NCI-H2171 (cell line): Measurements from ENCODE around the gene MRPL1.
"Not testable (repeated sequence)": the region's sequence is repeated elsewhere in the genome, so short reads cannot be mapped to it uniquely, and the experiment has no call there.

Experiments
- DNase-seq: peaks from one replicate; lab custom pipeline; 2025; lab: John Stamatoyannopoulos, UW

Gene MRPL1

DNA sequence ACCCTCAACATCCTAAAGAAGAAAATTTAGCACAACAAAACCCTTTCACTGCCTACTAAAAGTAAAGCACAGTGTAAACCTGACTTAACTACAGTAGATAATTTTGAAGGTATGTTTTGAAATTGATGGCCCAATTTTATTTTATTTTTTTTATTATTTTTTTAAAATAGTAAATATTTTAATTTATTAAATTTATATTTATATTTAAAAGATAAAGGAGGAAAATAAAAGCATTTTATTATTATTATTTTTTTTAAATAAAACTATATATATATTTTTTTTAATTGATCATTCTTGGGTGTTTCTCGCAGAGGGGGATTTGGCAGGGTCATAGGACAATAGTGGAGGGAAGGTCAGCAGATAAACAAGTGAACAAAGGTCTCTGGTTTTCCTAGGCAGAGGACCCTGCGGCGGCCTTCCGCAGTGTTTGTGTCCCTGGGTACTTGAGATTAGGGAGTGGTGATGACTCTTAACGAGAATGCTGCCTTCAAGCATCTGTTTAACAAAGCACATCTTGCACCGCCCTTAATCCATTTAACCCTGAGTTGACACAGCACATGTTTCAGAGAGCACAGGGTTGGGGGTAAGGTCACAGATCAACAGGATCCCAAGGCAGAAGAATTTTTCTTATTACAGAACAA, 120.4 kb downstream of the MRPL1 start:
- not testable (repeated sequence) for DNase-seq

DNA sequence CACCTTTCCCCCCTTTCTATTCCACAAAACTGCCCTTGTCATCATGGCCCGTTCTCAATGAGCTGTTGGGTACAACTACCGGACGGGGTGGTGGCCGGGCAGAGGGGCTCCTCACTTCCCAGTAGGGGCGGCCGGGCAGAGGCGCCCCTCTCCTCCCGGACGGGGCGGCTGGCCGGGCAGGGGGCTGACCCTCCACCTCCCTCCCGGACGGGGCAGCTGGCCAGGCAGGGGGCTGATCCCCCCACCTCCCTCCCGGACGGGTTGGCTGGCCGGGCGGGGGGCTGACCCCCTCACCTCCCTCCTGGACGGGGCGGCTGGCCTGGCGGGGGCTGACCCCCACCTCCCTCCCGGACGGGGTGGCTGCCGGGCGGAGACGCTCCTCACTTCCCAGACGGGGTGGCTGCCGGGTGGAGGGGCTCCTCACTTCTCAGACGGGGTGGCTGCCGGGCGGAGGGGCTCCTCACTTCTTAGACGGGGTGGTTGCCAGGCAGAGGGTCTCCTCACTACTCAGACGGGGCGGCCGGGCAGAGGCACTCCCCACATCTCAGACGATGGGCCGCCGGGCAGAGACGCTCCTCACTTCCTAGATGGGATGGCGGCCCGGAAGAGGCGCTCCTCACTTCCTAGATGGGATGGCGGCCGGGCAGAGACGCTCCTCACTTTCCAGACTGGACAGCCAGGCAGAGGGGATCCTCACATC, 121.1 kb downstream of the MRPL1 start:
- not testable (repeated sequence) for DNase-seq

DNA sequence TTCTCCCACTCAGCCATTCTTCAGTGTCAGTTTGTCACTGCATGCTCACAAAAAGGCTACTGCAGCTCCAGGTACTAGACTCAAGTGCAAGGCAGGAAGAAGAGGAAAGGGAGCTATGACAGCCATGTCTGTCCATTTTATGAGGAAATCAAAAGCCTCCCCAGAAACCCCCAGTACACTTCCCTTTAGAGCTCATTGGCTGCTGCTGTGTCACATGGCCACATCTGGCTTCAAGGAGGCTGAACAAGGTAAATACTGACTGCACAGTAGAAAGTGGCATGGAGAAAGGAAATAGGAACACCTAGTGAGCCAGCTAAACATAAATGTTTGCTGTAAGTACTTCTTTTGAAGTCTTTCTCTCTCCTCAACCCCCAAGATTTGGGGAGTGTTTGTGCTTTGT, 127.3 kb downstream of the MRPL1 start:
- no peak for DNase-seq

DNA sequence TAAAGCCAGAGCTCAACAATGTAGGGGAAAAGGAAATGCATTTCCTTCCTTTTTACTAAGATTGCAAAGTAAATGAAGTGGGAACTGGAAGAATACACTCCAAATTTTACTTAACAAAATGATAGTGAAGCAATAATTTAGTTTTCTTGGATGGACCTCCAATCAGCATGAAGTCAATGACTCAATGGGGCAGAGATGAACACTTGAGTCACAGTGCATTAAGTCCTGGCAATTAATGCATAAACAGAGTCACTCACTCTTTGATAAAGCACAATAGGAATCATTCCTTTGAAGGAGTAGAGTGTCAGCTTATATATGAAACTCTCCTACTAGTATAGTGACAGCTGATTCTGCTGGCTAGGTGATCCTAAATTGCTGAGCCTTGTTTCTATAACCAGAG, 127.8 kb downstream of the MRPL1 start:
- DNase-seq = no peak

DNA sequence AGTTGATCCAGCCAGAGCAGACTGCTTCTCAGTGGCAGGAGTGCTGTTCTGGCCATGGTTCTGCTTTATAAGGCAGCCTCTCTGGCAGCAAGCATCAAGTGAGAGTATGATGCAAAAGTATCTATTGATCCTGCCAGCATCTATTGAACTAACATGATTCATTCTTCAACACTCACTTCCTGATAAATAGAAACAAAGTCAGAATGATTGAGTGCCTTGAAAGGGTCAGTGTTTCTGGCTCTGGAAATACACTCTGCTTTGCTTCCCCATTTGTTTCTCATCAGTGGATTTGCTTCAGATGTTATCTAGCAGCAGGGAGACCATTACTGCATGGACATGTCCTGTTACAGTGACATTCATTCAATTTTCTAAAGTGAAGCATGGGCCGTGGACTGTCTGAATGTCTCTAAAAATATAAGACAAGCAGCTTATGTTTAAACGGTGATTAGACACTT, 128.3 kb downstream of the MRPL1 start:
- DNase-seq = no peak

DNA sequence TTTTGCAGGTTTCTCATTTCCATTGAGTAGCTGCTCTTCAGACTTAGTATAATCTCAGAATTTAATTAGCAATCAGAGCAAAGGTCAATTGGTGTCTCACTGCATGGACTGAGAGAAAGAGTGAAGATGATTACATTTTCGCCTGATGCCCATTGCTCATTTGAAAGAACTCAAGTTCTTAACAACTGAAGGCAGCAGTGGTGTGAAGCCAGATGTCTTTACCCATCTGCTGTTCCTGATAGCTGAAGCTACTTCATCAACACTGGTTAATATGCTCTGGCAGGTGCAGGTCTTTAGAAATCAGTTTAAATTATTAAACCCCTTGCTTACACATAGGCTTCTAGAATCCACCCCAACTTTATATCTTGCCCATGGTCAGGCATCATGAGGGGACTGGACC, 130.0 kb downstream of the MRPL1 start:
- no peak for DNase-seq

DNA sequence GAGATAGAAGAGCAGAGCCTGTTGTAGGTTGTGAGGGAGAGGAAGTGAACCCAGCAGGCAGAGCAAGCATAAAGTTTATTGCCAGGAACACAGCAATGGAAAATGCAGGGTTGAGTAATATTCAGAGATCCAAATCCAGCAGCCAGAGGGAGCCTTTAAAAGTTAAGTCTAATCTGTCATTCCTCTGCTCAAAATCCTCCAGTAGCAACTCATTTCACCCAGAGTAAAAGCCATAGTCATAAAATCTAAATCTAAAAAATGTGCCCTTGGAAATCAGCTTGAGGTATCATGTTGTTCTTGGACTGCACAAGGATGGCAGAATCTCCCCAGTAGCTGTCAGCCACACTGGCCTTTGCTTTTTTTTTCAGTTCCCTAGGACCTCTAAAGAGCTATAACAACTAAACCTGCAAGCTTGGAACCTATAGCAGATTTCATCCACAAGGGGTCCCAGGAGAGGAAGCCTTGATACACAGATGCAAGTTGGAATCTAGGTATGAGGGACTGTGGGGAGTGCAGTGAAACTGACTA, 131.6 kb downstream of the MRPL1 start:
- no peak for DNase-seq

DNA sequence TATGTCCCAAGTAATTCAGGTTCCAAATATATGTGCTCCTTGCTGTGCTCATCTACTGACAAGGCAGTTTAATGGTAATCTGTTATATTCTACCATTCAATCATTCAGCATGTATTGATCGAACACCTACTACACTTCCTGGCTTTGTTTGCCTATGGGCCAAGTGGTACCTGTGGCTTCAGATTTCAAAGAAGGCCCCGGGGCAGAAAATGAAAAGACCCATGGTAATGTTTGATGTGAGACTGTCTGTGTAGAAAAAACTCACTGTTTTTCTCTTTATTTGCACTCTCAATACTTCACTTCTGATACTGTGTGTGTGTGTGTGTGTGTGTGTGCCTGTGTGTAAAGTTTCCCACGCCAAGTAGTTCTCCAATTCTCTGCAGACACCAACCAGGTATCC, 133.4 kb downstream of the MRPL1 start:
- DNase-seq = no peak

DNA sequence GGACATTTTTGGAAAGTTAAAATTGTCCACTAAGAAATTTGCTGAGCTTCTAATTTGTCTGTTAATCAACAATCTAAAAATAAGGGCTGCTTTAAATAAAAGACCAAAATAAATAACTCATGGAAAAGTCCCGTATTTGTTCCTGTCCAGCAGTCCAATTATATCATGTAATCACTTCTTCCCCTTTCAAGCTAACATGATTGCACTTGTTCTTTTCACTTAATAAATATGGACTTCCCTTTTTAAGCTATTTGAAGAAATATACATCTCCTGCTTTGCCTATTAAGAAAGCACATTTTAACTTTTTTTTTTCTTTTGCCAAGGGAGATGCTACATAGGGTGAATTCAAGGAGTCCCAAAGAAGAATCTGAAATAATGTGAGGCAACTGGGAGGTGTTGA, 138.9 kb downstream of the MRPL1 start:
- no peak for DNase-seq

DNA sequence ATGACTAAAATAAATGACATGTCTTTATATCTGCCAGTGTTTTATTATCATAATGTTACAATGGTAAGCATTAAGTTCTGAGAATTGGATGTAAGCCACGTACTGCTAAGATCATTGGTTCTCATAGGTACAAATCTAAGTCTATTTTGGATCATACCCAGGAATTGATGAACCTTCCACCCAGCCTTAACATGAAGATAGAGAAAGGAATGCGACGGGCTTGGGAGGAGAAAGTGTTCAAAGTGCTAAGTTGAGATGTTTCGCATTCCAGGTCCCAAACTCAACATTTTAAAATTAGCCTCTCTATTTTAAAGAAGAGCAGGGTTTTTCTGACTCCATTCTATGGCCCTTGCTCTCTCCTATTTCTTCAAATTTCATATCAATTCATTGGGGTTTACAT, 139.6 kb downstream of the MRPL1 start:
- DNase-seq = no peak
